ENCODE data around the gene SOX6.
"Not testable (repeated sequence)": the region's sequence is repeated elsewhere in the genome, so short reads cannot be mapped to it uniquely, and the experiment has no call there.

SOX6 gene

DNA sequence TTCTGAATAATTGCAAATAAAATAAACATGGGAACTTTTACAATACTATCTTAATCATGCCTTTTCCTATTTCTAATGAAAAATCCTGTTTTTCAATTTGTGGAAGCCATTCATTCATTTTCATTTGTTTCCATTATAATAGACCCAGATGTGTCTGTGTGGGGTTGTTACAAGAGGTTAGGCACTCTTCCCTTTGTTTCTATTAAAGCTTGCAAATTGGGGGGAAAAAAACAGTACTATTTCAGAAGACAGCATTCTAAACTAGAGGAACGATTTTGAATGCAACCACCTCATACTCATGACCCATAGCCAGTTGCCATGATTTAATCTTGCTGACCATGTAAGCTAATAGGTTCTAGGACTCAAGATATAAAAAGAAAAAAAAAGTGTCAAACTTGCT lies 175.5 kb downstream of the SOX6 start:
- no peak for DNase-seq

DNA sequence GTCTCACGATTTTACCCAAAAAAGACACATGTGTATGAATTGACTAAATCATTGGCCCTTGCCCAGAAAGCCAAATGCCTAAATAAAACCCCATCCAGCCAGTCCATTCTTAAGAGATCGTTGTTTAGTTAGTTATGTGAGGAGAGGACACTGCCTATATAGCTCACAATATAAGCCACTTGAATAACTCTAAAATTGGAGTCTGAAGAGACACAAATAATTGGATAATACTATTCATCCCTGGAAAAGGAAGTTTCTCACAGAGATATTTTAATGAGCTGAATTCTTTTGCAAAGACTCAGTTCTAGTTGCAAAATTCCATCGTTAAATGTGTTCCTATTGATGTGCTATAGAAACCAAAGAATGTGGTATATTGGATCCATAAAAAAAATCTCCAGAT lies 176.7 kb downstream of the SOX6 start:
- no peak for DNase-seq

DNA sequence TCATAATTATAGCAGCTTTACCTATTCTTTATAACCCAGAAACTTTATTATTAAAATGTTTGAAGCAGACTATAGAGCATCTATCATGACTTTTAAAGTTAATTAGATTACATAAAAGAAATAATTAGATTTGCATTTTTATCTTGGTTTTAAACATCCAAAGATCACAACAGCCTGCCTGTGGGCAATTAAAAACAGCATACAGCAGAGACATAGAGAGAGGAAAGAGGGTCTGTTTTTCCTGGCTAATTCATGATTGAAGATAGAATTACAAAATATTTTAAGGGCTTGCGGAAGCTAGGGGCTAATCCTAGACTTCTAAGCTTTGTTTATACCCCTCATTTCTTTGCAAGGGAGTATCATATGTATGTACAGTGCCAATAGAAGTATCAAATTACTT lies 178.1 kb downstream of the SOX6 start:
- DNase-seq: no peak

DNA sequence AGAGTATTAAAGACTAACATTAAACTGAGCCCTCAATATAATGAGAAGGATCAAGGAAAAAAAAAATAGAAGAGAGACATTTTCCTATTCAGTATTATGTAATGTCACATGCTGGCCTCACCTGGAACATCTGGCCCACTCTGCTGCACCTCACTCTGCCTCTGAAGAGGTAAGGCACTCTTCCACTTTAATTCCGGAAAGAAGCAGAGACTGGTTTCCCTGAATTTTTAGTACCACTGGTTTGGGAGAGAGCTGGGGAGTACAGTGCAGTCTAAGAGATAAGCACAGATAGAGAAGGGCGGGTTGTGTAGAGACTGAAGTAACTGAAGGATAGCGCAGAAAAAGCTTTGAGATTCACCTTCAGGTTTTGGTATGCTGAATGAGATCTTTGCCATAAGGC lies 178.7 kb downstream of the SOX6 start:
- DNase-seq: no peak

DNA sequence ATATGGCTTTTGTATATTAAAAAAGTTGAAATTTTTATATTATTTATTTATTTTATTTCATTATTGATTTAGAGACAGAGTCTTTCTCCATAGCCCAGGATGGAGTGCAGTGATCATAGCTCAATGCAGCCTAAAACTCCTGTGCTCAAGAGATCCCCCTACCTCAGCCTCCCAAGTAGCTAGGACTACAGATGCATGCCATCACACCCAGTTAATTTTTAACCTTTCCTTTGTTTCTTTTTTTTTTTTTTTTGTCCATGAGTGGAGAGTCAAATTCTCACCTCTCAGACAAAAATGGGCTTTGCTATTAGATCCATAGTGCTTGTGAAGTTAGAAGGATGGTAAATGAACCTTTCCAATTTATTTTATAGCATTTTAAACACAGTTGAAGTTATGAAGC lies 182.5 kb downstream of the SOX6 start:
- no peak for DNase-seq

DNA sequence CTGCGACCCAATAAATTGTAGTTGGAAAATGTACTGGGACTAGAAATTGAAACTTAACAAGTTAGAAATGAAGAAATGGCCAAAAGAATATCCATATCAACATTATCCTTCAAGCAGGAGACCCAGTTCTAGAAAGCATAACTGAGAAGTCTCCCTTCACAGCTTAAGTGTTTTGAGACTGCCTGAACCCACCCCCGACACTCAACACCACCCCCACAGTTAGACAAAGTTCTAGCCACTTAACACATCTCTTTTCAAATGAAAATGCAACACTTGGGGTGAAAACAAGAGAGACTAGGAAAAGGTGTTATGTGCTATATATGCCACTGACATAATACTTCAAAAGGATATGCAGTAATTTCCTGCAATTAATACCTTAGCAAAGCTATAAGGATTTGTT lies 184.5 kb downstream of the SOX6 start:
- no peak for DNase-seq

DNA sequence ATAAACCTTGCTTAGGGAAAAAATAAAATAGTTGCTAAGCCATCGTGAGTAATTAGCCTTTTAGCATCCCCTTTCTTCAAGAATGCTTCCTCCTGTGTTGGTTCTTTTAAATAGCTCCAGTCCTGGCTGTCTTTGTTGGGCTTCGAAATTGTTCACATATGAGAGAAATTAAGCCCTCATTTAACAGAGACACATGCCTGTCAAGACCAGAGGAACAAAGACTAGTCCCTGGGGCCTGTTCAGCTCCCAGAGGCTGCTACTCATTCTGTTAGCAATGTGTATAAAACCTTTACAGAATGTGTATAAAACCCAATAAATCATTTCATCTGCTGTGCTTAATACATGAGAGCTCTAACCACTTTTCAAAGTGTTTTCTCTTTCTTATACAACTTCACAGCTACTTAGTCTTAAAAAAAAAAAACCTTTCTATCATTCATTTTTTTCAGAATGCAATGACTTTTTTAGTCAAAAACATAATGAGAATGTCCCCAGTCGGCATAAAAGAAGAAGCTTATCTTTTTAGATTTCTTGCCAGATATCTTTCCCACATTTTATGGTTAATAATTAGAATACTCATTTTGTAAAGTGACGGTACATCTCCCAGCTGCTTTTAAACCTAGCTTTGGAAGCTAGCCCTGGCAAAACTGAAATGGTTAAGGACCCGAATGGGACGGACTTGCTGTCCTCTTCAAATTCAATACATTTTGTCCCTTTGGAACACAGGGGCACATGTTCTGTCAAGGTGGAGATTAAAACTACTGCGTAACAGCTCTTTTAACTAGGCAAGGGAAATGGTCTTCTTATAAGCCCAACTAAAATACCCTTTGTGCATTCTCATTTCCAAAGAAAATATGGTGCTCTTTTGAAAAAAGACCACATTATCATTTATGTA lies 186.1 kb downstream of the SOX6 start:
- no peak for DNase-seq

DNA sequence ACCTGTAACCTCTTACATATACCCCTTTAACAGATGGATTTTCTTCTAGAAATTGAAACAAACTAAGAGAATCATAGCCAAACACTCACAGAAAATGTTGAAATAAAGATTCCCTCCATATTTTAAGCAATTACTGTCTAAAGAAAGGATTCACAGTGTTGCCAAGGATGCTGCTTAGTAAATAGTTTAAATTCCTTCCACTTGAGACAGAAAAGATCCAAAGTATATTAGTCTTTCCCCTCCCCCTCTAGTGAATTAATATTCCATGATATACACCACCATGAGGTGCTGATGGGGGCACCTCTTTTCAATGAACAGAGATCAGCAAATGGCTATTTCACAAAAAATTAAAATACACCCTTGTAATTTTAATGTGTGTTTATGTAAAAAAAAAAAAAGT lies 186.8 kb downstream of the SOX6 start:
- no peak for DNase-seq

DNA sequence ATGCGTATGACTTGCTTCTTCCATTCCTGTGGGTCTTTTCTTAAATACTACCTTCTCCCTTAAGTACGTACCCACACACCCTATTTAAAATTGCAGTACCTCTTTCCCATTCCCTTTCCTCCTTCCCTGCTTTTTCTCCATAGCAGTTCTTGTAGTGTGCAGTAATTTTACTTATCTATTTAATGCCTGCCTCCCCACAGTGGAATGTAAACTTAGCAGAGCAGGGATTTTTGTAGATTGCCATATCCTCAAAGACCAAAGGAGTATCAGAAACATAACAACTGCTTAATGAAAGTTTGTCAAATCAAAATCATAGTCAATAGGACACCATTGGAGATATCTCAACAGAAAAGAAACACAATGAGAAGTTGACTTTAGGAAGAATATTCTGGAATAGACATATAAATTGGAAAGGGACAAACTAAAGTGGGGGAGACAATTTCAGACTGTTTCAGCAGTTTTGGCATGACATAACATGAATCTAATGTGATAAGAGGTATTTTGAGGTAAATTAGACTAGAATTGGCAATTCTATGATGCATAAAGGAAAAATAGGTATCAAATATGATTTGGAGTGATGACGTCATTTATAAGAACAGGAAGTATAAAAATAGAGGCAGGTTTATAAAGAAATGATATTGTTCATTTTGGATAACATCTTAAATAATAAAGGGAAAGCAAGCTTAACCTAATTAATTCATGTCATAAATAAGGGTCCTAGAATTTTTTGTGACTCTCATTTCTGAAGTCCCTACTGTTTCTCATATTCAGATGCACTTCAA lies 188.4 kb downstream of the SOX6 start:
- DNase-seq: no peak

DNA sequence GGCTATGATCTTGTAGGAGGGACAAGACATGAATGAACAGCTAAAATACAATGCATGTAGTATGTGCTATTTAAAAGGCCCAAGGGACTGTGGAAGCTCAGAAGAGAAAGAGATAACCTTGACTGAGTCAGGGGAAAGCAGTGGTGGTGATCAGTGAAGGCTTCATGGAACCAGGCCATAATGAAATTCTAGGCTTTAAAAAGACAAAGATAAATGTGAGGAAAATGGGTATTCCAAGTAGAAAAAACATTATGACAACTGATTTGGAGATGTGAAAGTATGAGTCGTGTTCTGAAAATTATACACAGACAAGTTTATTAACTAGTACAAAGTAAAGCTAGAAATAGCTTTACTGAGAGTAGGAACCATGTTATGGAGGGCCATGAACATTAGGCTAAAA lies 189.8 kb downstream of the SOX6 start:
- no peak for DNase-seq

DNA sequence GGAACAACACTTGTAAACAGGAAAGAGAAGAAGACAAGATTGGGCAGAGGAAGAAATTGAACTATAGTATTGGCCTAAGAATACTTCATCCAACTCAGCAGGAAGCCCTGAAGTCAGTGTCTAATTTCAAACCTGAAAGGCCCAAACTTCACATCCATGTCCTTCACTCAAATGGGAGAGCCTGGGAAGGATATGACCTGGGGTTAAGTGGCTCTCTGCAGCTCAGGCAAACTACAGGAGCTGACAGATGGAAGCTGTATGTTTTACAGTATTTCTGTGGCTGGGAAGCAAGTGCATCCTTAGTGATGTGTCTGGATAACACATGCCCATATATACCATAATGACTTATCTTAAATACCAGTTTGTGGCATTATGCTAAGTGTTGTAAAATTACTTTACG lies 196.2 kb downstream of the SOX6 start:
- no peak for DNase-seq

DNA sequence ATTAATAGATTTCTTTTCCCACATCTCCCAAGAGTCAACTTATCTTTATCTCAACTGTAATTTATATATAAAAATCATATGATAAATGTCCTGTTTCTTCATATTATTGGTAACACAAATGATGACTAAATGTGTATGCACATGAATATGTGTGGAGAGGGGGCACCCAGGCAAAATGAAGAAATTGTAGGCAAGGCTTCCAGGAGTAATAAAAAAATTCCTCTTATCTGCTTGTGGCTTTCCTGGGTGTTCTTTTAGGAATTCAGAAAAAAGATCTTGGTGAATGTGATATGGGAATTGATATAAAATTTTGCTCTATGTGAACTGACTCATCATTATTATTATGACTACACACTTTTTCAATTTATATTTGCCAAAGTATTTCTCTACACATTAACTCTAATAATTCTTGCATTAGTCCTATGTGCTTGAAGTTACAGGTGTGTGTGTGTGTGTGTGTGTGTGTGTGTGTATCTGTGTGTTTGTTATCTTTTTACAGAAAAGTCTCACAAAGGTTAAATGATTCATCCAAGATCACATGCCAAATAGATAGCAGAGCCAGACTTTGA lies 197.8 kb downstream of the SOX6 start:
- no peak for DNase-seq

DNA sequence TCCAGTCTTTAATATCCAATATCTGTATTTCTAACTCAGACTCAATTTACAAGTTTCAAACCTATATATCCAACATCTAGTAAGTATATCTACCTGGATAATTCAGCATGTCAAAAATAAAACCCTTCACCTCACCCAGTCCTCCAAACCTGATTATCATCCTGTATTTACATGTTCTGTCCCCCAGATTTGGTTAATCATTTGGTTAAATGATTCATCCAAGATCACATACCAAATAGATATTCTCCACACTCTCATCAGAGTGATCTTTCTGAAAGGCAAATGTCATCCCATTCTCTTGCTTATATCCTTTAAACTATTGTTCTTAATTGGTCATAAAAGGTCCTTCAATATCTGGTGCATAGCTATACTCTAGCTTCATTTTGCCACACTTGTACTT lies 199.0 kb downstream of the SOX6 start:
- DNase-seq: no peak

DNA sequence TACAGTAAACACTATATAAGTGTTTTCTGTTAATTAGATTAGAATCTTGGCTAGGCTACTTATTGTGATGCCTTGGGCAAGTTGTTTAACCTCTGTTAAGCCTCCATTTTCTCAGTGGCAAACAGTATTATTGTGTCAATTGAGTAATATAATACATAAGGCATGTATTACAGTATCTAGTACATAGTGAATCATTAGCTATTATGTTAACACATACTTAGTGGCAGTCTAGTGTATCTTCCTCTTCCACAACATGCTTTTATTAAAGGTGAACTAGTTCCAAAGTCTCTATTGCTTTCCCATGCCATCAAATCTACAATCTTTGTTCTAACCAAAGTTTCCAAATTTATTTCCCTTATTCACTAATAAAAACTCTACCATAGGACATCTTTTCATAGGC lies 200.9 kb downstream of the SOX6 start:
- no peak for DNase-seq

DNA sequence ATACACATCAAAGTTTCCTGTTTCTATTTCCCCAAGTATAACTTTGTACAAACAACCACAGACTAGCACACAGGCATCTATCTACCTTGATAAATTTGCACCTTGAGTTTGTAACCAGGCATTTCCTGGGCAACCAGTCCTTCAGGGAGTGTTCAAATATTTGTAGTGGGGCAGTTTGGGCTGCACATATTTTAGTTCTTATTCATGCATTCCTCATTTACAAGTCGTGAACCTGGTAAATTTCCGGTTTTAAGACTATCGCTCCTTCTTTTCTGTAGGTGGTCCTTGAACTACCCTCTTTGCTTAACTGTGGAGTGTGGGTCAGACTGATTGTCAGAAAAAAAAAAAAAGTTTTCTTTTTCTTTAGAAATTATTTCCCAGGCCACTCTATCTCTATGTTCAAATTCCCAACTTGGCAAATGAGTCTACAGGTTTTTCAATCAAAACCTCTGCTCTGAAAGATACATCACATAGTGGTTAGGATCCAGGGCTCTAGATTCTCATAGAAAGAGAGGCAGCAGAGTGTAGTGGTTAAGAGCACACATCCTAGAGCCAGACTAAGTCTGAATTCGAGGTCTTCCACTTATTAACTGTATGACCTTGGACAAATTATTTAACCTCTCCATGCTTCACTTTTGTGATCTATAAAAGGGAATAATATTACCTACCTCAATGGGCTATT lies 201.5 kb downstream of the SOX6 start:
- no peak for DNase-seq

DNA sequence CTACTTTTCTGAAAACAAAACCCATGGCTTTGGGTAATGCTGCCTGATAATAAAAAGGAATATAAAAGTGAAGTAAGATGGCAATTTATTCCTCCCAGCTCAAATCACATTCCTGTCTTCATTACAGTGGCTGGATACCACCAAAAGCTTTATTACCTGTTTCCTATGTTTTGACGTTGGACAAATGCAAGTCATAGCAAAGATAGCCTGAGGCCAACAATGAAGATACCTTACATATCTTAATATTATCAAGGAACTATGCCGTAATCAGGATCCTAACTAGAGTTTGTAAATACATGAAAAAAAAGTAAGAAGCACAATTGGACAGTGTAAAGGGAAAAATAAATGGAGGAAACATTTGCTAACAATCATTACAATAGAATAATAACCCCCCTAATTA lies 202.4 kb downstream of the SOX6 start:
- no peak for DNase-seq

DNA sequence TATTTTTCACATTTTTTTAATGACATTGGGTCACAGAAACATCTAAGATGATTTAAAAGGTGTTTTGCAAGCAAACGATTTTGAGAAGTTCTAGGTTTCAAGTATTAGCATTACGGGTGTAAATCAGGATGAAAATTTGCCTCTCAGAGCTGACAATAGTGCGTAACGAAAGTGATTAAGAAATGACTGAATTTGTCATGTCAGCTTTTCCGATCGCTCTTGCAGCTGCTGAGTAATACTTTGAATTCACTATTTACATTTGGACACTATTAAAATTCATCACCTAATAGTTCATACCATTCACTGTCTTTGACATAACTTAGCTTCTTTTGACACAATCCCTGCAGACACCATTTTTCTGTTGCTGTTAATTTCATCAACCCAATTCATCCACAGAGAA lies 205.2 kb downstream of the SOX6 start:
- no peak for DNase-seq

DNA sequence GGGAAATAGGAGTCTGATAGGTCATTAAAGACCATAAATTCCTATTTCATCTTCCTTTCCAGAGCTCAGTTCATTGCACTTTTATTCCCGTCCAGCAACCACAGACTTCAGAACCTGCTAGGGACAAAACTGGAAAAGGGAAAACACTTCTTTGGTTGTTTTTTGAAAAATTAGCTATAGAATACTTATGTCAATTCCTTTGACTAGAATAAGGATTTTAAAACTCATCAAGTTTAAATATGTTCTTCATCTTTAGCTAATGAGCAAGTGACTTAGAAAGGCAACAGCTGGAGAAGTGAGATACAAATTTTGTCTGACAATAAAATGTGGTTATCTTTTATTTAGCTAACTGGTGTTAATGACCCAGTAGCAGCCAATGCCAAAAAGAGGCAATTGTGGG lies 206.9 kb downstream of the SOX6 start:
- no peak for DNase-seq

DNA sequence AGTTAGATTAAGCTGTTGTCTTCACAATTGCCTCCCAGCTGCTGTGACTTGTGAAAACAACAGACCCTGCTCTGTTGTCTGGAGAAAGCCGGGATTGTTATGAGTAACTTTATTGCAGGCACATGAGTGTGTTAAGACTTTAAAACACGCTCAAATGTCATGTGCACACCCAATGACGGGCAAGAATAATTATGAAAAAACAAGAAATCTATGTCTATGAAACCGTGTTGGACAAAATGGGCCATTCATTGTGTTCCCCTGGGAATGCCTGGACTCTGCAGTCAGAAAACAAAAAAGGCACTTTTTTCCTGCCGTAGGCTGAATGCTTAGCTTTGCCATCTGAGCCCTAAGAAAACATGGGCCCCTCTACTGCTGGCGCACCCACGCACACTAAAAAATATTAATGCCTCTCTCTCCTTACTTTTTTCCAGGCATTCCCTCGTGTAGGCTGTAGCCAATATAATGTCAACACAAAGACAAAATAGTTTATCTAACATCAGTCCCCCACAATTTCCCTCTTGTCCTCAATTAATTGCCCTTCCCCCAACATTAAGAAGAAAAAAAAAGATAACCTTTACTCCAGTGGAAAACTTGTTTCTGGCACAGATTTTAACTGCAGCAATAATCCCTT lies 207.9 kb downstream of the SOX6 start:
- no peak for DNase-seq

DNA sequence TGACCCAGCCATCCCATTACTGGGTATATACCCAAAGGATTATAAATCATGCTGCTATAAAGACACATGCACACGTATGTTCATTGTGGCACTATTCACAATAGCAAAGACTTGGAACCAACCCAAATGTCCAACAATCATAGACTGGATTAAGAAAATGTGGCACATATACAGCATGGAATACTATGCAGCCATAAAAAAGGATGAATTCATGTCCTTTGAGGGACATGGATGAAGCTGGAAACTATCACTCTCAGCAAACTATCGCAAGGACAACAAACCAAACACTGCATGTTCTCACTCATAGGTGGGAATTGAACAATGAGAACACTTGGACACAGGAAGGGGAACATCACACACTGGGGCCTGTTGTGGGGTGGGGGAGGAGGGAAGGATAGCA lies 209.4 kb downstream of the SOX6 start:
- not testable (repeated sequence) for DNase-seq

DNA sequence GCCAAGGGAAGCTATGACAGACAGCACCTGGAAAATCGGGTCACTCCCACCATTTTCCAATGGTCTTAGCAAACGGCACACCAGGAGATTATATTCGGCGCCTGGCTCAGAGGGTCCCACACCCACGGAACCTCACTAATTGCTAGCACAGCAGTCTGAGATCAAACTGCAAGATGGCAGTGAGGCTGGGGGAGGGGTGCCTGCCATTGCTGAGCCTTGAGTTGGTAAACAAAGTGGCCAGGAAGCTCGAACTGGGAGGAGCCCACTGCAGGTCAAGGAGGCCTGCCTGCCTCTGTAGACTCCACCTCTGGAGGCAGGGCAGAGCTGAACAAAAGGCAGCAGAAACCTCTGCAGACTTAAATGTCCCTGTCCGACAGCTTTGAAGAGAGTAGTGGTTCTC lies 214.7 kb downstream of the SOX6 start:
- not testable (repeated sequence) for DNase-seq

DNA sequence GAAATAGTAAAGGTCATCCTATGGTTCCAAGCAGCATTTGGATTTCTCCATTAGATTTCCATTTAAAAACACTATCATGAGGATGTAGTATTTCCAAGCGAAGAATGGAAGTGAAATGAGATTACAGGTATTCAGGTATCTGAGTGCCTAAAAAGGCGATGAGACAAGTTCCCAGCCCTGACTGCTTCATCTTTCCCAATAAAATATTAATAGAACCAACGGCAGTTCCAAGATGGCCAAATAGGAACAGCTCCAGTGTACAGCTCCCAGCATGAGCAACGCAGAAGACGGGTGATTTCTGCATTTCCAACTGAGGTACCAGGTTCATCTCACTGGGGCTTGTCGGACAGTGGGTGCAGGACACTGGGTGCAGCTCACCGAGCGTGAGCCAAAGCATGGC lies 215.2 kb downstream of the SOX6 start:
- not testable (repeated sequence) for DNase-seq

DNA sequence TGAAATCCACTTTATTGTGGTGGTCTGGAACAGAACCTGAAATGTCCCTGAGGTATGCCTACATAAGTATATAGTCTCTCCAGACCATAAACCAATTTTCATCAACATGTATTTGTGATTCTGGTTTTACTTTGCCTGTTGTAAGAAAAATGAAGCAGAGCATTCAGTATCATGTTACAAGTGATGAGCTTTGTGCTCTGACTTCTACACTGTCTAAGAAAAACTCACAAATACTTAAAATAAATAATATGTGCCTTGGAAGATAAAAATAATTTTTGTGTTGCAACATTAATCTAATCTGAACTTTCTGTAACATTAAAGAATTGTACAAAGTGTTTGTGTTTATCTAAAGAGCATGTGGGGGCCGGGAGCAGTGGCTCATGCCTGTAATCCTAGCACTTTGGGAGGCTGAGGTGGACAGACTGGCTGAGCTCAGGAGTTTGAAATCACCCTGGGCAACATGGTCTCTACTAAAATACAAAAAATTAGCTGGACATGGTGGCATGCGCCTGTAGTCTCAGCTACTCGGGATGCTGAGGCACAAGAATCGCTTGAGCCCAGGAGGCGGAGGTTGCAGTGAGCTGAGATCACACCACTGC lies 219.5 kb downstream of the SOX6 start:
- DNase-seq: no peak
